CD14-positive monocyte (primary cell): ENCODE measurements around the gene CFAP97. TPM values are rescaled to one million over a fixed set of nuclear protein-coding genes. Genes with fewer than 3 reads are reported as not detected.

Experiments
- DNase-seq, 3 donors: peaks; one replicate each; pipeline ENCODE4 v3.0.0-alpha.2; 2011 to 2022
- H2AFZ ChIP-seq: 2 replicates; pipeline ENCODE4 v1.6.0; 2012; ENCODE audit warnings: mild to moderate bottlenecking, low read depth, low read length, inconsistent platforms; ENCODE audit not compliant: insufficient read depth, poor library complexity, severe bottlenecking
- H3K27ac ChIP-seq, 2 donors: 1 replicate in 1 of 2; 2 replicates in 1 of 2; pipeline ENCODE4 v1.5.1; 2012 to 2013; ENCODE audit warnings: low read length in 2 of 2, control low read depth in 1 of 2, inconsistent platforms in 1 of 2, low read depth in 1 of 2, mild to moderate bottlenecking in 1 of 2
- H3K27me3 ChIP-seq, 2 donors: one replicate each; pipeline versions ENCODE4 v1.6.0 to v1.6.1; 2011 to 2013; ENCODE audit warnings: low read length in 2 of 2; ENCODE audit not compliant: control insufficient read depth in 2 of 2, insufficient read depth in 2 of 2
- H3K36me3 ChIP-seq, 2 donors: replicated peaks in 1 of 2; 1 replicate in 1 of 2; 2 replicates in 1 of 2; pipeline versions ENCODE4 v1.5.1 to v1.6.1; 2012 to 2013; ENCODE audit warnings: low read length in 2 of 2, control low read depth in 1 of 2, inconsistent platforms in 1 of 2, mild to moderate bottlenecking in 1 of 2; ENCODE audit not compliant: insufficient read depth in 2 of 2, control insufficient read depth in 1 of 2
- H3K4me1 ChIP-seq, 2 donors: 1 replicate in 1 of 2; 2 replicates in 1 of 2; pipeline versions ENCODE4 v1.5.1 to v1.6.1; 2012 to 2013; ENCODE audit warnings: low read length in 2 of 2, control low read depth in 1 of 2, inconsistent platforms in 1 of 2, mild to moderate bottlenecking in 1 of 2, moderate library complexity in 1 of 2; ENCODE audit not compliant: insufficient read depth in 2 of 2, control insufficient read depth in 1 of 2
- H3K4me2 ChIP-seq: replicated peaks from 2 replicates; pipeline ENCODE3; 2012; ENCODE audit warnings: low read length, moderate library complexity, mild to moderate bottlenecking; ENCODE audit not compliant: poor library complexity, severe bottlenecking; ENCODE audit errors: extremely low read depth
- H3K4me3 ChIP-seq, 3 experiments: fragments of 200-600 bp in 1 of 3; sonication (generic) in 1 of 3; replicated peaks in 1 of 3; 1 replicate in 2 of 3; 2 replicates in 1 of 3; pipeline ENCODE4 v1.5.1; 2011 to 2013; ENCODE audit warnings: low read length in 3 of 3, mild to moderate bottlenecking in 3 of 3, control low read depth in 2 of 3, low read depth in 2 of 3, inconsistent platforms in 1 of 3, moderate library complexity in 1 of 3
- H3K79me2 ChIP-seq: 2 replicates; pipeline ENCODE4 v1.6.0; 2012; ENCODE audit warnings: mild to moderate bottlenecking, control low read depth, inconsistent platforms, low read length, moderate library complexity; ENCODE audit not compliant: insufficient read depth
- H3K9ac ChIP-seq: 2 replicates; pipeline ENCODE4 v1.6.0; 2017; ENCODE audit warnings: low read length, mild to moderate bottlenecking; ENCODE audit not compliant: insufficient read depth, poor library complexity, severe bottlenecking
- H3K9me3 ChIP-seq, 2 donors: replicated peaks in 1 of 2; 1 replicate in 1 of 2; 2 replicates in 1 of 2; pipeline versions ENCODE4 v1.5.1 to v1.6.1; 2012 to 2013; ENCODE audit warnings: low read length in 2 of 2, control low read depth in 1 of 2; ENCODE audit not compliant: control insufficient read depth in 1 of 2, insufficient read depth in 1 of 2
- H4K20me1 ChIP-seq: 2 replicates; pipeline ENCODE4 v1.6.0; 2012; ENCODE audit warnings: mild to moderate bottlenecking, low read length, control low read depth, moderate library complexity; ENCODE audit not compliant: insufficient read depth
- H3K27ac Mint-ChIP-seq, 7 donors: one replicate each; pipeline ENCODE4 v1.8.0; 2020; ENCODE audit warnings: mild to moderate bottlenecking in 7 of 7, mixed read lengths in 7 of 7, moderate library complexity in 6 of 7, inconsistent platforms in 2 of 7
- H3K27me3 Mint-ChIP-seq, 3 donors: one replicate each; pipeline ENCODE4 v1.8.0; 2021 to 2022; ENCODE audit warnings: low read depth in 3 of 3, mild to moderate bottlenecking in 3 of 3, mixed read lengths in 3 of 3, moderate library complexity in 3 of 3, inconsistent platforms in 1 of 3
- H3K36me3 Mint-ChIP-seq, 2 donors: one replicate each; pipeline ENCODE4 v1.8.0; 2020; ENCODE audit warnings: mixed read lengths in 2 of 2, inconsistent platforms in 1 of 2, mild to moderate bottlenecking in 1 of 2
- H3K4me1 Mint-ChIP-seq: one replicate; pipeline ENCODE4 v1.8.0; 2020; ENCODE audit warnings: mild to moderate bottlenecking, mixed read lengths
- H3K4me3 Mint-ChIP-seq, 2 donors: one replicate each; pipeline ENCODE4 v1.8.0; 2020; ENCODE audit warnings: mild to moderate bottlenecking in 2 of 2, mixed read lengths in 2 of 2, moderate library complexity in 1 of 2
- H3K9me3 Mint-ChIP-seq, 7 donors: one replicate each; pipeline ENCODE4 v1.8.0; 2020 to 2022; ENCODE audit warnings: mixed read lengths in 7 of 7, mild to moderate bottlenecking in 6 of 7, moderate library complexity in 6 of 7, inconsistent platforms in 2 of 7
- CTCF ChIP-seq: fragments of 200-600 bp; IDR thresholded peaks from one replicate; pipeline ENCODE4 v1.8.0; 2022; ENCODE audit warnings: antibody characterized with exemption, mild to moderate bottlenecking
- WGBS: methylation state at CpG from one replicate; pipeline ENCODE4 v1.1.5; 2013; ENCODE audit warnings: missing lambda C conversion rate; ENCODE audit not compliant: insufficient coverage; 5-methylcytosine and 5-hydroxymethylcytosine counted together
- intact Hi-C, 2 donors: fragments of 100-400 bp; cut with micrococcal nuclease; formaldehyde crosslinking; loops; one replicate each; pipeline versions ENCODE4 v1.15.0 to v1.15.1; 2023
- polyA plus RNA-seq, 3 donors: library from polyadenylated mRNA; depleted of rRNA in 1 of 3; unstranded in 2 of 3; stranded (reverse) in 1 of 3; fragments of 300-500 nt in 2 of 3; fragments of >200 nt in 1 of 3; fragmentation: Illumina TruSeq in 2 of 3; gene quantifications; 1 replicate in 2 of 3; 2 replicates in 1 of 3; pipeline ENCODE4 v1.2.3, GENCODE V29; 2012 to 2021

The CFAP97 gene
- polyA plus RNA-seq, 3 donors, result 2.7 to 16.8 (median 12.3) TPM

GRCh38 chr4:185183622-185184281 lies 20.0 kb downstream of the CFAP97 start:
- peaks cover 6 to 7% of the 10 kb centered on the region in 2 donors for H3K36me3 Mint-ChIP-seq
- no peaks in the 10 kb centered on the region for H3K27me3 ChIP-seq
- WGBS, result 33% methylated on average over 1 of the region's 6 CpGs

GRCh38 chr4:185182239-185182638 lies 21.6 kb downstream of the CFAP97 start:
- peaks cover 2 to 4% of the 10 kb centered on the region in 2 donors for H3K36me3 Mint-ChIP-seq
- H3K79me2 ChIP-seq, result no peaks in the 10 kb centered on the region
- H3K27ac Mint-ChIP-seq, result no peak overlapping the region
- H3K27ac ChIP-seq, result no peak overlapping the region
- H3K4me2 ChIP-seq, result no peak overlapping the region
- intact Hi-C loops, result no loop called here
- peaks cover 0 to 1% of the 10 kb centered on the region in 2 donors for H3K36me3 ChIP-seq
- H3K9ac ChIP-seq, result no peak overlapping the region
- 92% methylated on average over 2 of the region's 2 CpGs for WGBS
- no peaks in the 10 kb centered on the region for H3K9me3 Mint-ChIP-seq
- no peak overlapping the region for H3K4me3 Mint-ChIP-seq
- no peaks in the 10 kb centered on the region for H4K20me1 ChIP-seq
- H3K4me1 Mint-ChIP-seq, result no peaks in the 10 kb centered on the region
- no peaks in the 10 kb centered on the region for H3K4me1 ChIP-seq
- no peaks in the 10 kb centered on the region for H3K27me3 ChIP-seq
- no peak overlapping the region for H2AFZ ChIP-seq
- no peak for DNase-seq
- TF ChIP-seq CTCF, result no peak
- no peaks in the 10 kb centered on the region for H3K9me3 ChIP-seq
- peaks cover 0 to 2% (median 1%) of the 10 kb centered on the region in 3 donors for H3K27me3 Mint-ChIP-seq
- no peak overlapping the region for H3K4me3 ChIP-seq

More at GRCh38 chr4:185183622-185184281, 20.0 kb downstream of the CFAP97 start:
- Histone ChIP-seq H3K79me2 (no peaks in the 10 kb centered on the region), H3K27ac (no peak overlapping the region), H3K4me2 (no peak overlapping the region), H3K4me1 (no peaks in the 10 kb centered on the region), H3K4me3 (no peak overlapping the region), H2AFZ (no peak overlapping the region), H4K20me1 (no peaks in the 10 kb centered on the region), H3K9ac (no peak overlapping the region), H3K36me3 (peaks cover 0 to 6% of the 10 kb centered on the region in 2 donors), H3K9me3 (no peaks in the 10 kb centered on the region)
- Mint-ChIP-seq H3K9me3 (no peaks in the 10 kb centered on the region), H3K4me3 (no peak overlapping the region), H3K27me3 (peaks cover 0 to 2% (median 1%) of the 10 kb centered on the region in 3 donors), H3K4me1 (no peaks in the 10 kb centered on the region), H3K27ac (no peak overlapping the region)
- intact Hi-C loops, result no loop called here
- peak; percentile 66 to 83 (median 71) for DNase-seq
- peak; percentile 88 for TF ChIP-seq CTCF
